Hypothalamus (tissue), 51 donors: ENCODE data around the gene PIEZO1.
"Not testable (repeated sequence)": the region's sequence is repeated elsewhere in the genome, so short reads cannot be mapped to it uniquely, and the experiment has no call there.

Experiments used
- DNase-seq, 51 donors: peaks; one replicate each; lab custom pipeline; 2025; lab: John Stamatoyannopoulos, UW

PIEZO1 gene

GRCh38 chr16:88680554-88681083 lies 104.4 kb downstream of the PIEZO1 start:
- DNase-seq: no peak

GRCh38 chr16:88678224-88678979 lies 106.6 kb downstream of the PIEZO1 start:
- no peak for DNase-seq

GRCh38 chr16:88677721-88678120 lies 107.3 kb downstream of the PIEZO1 start:
- DNase-seq: no peak

- DNase-seq: no peak
These were observed 108.3 kb downstream of the PIEZO1 start for GRCh38 chr16:88676502-88677242.

- no peak for DNase-seq
These were observed 111.2 kb downstream of the PIEZO1 start for GRCh38 chr16:88673716-88674379.

GRCh38 chr16:88672776-88673175 lies 112.2 kb downstream of the PIEZO1 start:
- no peak for DNase-seq

GRCh38 chr16:88671806-88672205 lies 113.2 kb downstream of the PIEZO1 start:
- no peak for DNase-seq

GRCh38 chr16:88669980-88670379 lies 115.0 kb downstream of the PIEZO1 start:
- no peak for DNase-seq

- DNase-seq: not testable (repeated sequence)
These were observed 115.5 kb downstream of the PIEZO1 start for GRCh38 chr16:88669493-88669892.

- no peak for DNase-seq
These were observed 117.6 kb downstream of the PIEZO1 start for GRCh38 chr16:88667461-88667860.

- DNase-seq: no peak
These were observed 119.5 kb downstream of the PIEZO1 start for GRCh38 chr16:88665570-88665969.
